OCI-LY1 (cell line): Measurements from ENCODE around the gene YPEL4.

ENCODE experiments used
- EZH2 ChIP-seq: fragments of 200-600 bp; sonication (generic), shearing (Covaris generic); IDR thresholded peaks from 2 replicates; pipeline ENCODE4 v1.8.0; 2017; ENCODE audit warnings: borderline replicate concordance, mixed run types, mild to moderate bottlenecking, antibody characterized with exemption, low read length, moderate library complexity, mixed read lengths
- TF ChIP-seq, protein P1 (sequence below): fragments of 200-600 bp; sonication (generic), shearing (Covaris generic); IDR thresholded peaks from 2 replicates; pipeline ENCODE4 v1.5.1; 2017; ENCODE audit warnings: mild to moderate bottlenecking, antibody characterized with exemption, low read length, moderate library complexity, mixed read lengths

DNA sequence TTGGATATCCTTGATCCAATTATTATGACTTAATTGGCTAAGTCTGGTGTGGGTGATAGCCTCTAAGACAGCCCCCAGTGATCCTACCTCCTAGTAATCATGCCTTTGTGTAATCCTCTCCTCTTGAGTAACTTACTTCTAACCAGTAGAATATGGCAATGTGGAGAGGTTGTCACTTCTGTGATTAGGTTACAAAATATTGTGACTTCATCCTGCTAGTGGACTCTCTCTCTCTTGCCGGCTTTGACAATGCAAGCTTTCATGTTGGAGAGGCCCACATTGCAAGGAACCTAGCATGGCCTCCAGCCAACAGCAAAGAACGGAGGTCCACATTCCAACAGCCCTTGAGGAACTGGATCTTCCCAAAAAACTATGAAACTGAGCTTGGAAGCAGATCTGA, 19.5 kb downstream of the YPEL4 start:
- TF ChIP-seq EZH2: no peak
- TF ChIP-seq, protein P1, sequence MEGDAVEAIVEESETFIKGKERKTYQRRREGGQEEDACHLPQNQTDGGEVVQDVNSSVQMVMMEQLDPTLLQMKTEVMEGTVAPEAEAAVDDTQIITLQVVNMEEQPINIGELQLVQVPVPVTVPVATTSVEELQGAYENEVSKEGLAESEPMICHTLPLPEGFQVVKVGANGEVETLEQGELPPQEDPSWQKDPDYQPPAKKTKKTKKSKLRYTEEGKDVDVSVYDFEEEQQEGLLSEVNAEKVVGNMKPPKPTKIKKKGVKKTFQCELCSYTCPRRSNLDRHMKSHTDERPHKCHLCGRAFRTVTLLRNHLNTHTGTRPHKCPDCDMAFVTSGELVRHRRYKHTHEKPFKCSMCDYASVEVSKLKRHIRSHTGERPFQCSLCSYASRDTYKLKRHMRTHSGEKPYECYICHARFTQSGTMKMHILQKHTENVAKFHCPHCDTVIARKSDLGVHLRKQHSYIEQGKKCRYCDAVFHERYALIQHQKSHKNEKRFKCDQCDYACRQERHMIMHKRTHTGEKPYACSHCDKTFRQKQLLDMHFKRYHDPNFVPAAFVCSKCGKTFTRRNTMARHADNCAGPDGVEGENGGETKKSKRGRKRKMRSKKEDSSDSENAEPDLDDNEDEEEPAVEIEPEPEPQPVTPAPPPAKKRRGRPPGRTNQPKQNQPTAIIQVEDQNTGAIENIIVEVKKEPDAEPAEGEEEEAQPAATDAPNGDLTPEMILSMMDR: no peak
